IMR-90 (cell line): ENCODE data around the gene DNPH1. TPM values are rescaled to one million over a fixed set of nuclear protein-coding genes. Genes with fewer than 3 reads are reported as not detected.

Experiments
- ATAC-seq: fragments of 200-7000 bp; cut with Tn5 transposase; 2 replicates; pipeline ENCODE4 v1.9.1; 2020; ENCODE audit warnings: low read depth, mild to moderate bottlenecking, moderate library complexity
- BruUV-seq: library from RNA; stranded (reverse); fragments of 400-500 nt; replicated peaks from 2 replicates; lab custom pipeline; 2021; lab: Mats Ljungman, UMichigan
- CTCF ChIA-PET: fragments of 300-600 bp; formaldehyde crosslinking; extraction: SDS; loops from one replicate; lab custom pipeline; 2021; ENCODE audit warnings: antibody characterized with exemption; lab: Yijun Ruan, JAX
- POLR2A ChIA-PET: fragments of 300-600 bp; sonication (Branson Sonifier 250); formaldehyde crosslinking; loops from one replicate; lab custom pipeline; 2022; ENCODE audit warnings: antibody characterized with exemption; ENCODE audit not compliant: unreplicated experiment; lab: Charles Lee
- DNase-seq: peaks from one replicate; pipeline ENCODE4 v3.0.0; 2013
- H2AFZ ChIP-seq: replicated peaks from 2 replicates; pipeline ENCODE3; 2013; ENCODE audit warnings: low read length, mild to moderate bottlenecking; ENCODE audit not compliant: poor library complexity
- H2AK5ac ChIP-seq: 2 replicates; pipeline ENCODE4 v1.6.1; 2013; ENCODE audit warnings: low read depth, low read length, inconsistent platforms
- H2AK9ac ChIP-seq: replicated peaks from 2 replicates; pipeline ENCODE3; 2013; ENCODE audit warnings: mild to moderate bottlenecking, low read depth, low read length, moderate library complexity; ENCODE audit not compliant: poor library complexity
- H2BK120ac ChIP-seq: 2 replicates; pipeline ENCODE4 v1.6.1; 2013; ENCODE audit warnings: low read depth, low read length, inconsistent platforms
- H2BK15ac ChIP-seq: 3 replicates; pipeline ENCODE4 v1.6.1; 2013; ENCODE audit warnings: low read depth, low read length, inconsistent platforms
- H2BK20ac ChIP-seq: 2 replicates; pipeline ENCODE4 v1.6.1; 2013; ENCODE audit warnings: low read depth, mild to moderate bottlenecking, inconsistent platforms, low read length, moderate library complexity
- H2BK5ac ChIP-seq: 2 replicates; pipeline ENCODE4 v1.6.1; 2013; ENCODE audit warnings: mild to moderate bottlenecking, low read depth, low read length, inconsistent platforms; ENCODE audit not compliant: poor library complexity, severe bottlenecking
- H3K14ac ChIP-seq: replicated peaks from 2 replicates; pipeline ENCODE4 v1.6.1; 2013; ENCODE audit warnings: low read depth, low read length, inconsistent platforms
- H3K18ac ChIP-seq: 2 replicates; pipeline ENCODE4 v1.6.1; 2013; ENCODE audit warnings: low read depth, low read length, control low read depth
- H3K23ac ChIP-seq: 2 replicates; pipeline ENCODE4 v1.6.1; 2013; ENCODE audit warnings: low read depth, low read length, inconsistent platforms
- H3K27ac ChIP-seq: 2 replicates; pipeline ENCODE4 v1.5.1; 2013; ENCODE audit warnings: mild to moderate bottlenecking, control low read depth, low read length; ENCODE audit not compliant: insufficient read depth
- H3K27me3 ChIP-seq: 2 replicates; pipeline ENCODE4 v1.6.1; 2013; ENCODE audit warnings: low read length; ENCODE audit not compliant: control insufficient read depth, insufficient read depth
- H3K36me3 ChIP-seq: 2 replicates; pipeline ENCODE4 v1.6.1; 2013; ENCODE audit warnings: low read length, mixed read lengths; ENCODE audit not compliant: control insufficient read depth, insufficient read depth
- H3K4ac ChIP-seq: 2 replicates; pipeline ENCODE4 v1.6.1; 2013; ENCODE audit warnings: low read depth, low read length, inconsistent platforms
- H3K4me1 ChIP-seq: 2 replicates; pipeline ENCODE4 v1.6.1; 2013; ENCODE audit warnings: low read length, mixed read lengths; ENCODE audit not compliant: control insufficient read depth, insufficient read depth
- H3K4me2 ChIP-seq: 2 replicates; pipeline ENCODE4 v1.6.1; 2013; ENCODE audit warnings: low read depth, mild to moderate bottlenecking, control low read depth, low read length, moderate library complexity
- H3K4me3 ChIP-seq: 2 replicates; pipeline ENCODE4 v1.5.1; 2013; ENCODE audit warnings: low read depth, mild to moderate bottlenecking, control low read depth, low read length, moderate library complexity; ENCODE audit not compliant: insufficient read depth
- H3K56ac ChIP-seq: 2 replicates; pipeline ENCODE4 v1.6.1; 2013; ENCODE audit warnings: low read length, inconsistent platforms; ENCODE audit not compliant: insufficient read depth; ENCODE audit errors: extremely low read depth
- H3K79me1 ChIP-seq, 2 experiments: 2 replicates each; pipeline ENCODE4 v1.6.1; 2013; ENCODE audit warnings: low read length in 2 of 2, inconsistent platforms in 1 of 2, low read depth in 1 of 2
- H3K9ac ChIP-seq: 2 replicates; pipeline ENCODE4 v1.6.1; 2013; ENCODE audit warnings: low read depth, low read length, control low read depth
- H3K9me1 ChIP-seq: 2 replicates; pipeline ENCODE4 v1.6.1; 2013; ENCODE audit warnings: low read length, inconsistent platforms; ENCODE audit not compliant: insufficient read depth
- H3K9me3 ChIP-seq: 2 replicates; pipeline ENCODE4 v1.6.1; 2013; ENCODE audit warnings: low read length; ENCODE audit not compliant: control insufficient read depth, insufficient read depth
- H4K20me1 ChIP-seq: 2 replicates; pipeline ENCODE4 v1.6.1; 2013; ENCODE audit warnings: low read length, inconsistent platforms; ENCODE audit not compliant: insufficient read depth
- H4K5ac ChIP-seq: 2 replicates; pipeline ENCODE4 v1.6.1; 2013; ENCODE audit warnings: mild to moderate bottlenecking, low read depth, low read length, control low read depth
- H4K8ac ChIP-seq, 2 experiments: 2 replicates each; pipeline ENCODE4 v1.6.1; 2013; ENCODE audit warnings: low read depth in 2 of 2, low read length in 2 of 2, control low read depth in 1 of 2, inconsistent platforms in 1 of 2
- H4K91ac ChIP-seq: 2 replicates; pipeline ENCODE4 v1.6.1; 2013; ENCODE audit warnings: low read depth, low read length, inconsistent platforms; ENCODE audit not compliant: insufficient read depth
- BHLHE40 ChIP-seq: fragments of 150-350 bp; IDR thresholded peaks from 2 replicates; pipeline ENCODE4 v1.6.1; 2016; ENCODE audit warnings: mild to moderate bottlenecking, low read depth, low read length
- CEBPB ChIP-seq: IDR thresholded peaks from 2 replicates; pipeline ENCODE4 v1.6.1; 2012; ENCODE audit warnings: low read depth, low read length, improper control_type of control experiment
- FOS ChIP-seq: fragments of 150-350 bp; IDR thresholded peaks from 2 replicates; pipeline ENCODE4 v1.6.1; 2016; ENCODE audit warnings: low read depth, low read length
- MAFK ChIP-seq: IDR thresholded peaks from 2 replicates; pipeline ENCODE4 v1.6.1; 2012; ENCODE audit warnings: low read depth, low read length, improper control_type of control experiment
- MAZ ChIP-seq: IDR thresholded peaks from 2 replicates; pipeline ENCODE4 v1.6.1; 2012; ENCODE audit warnings: low read depth, mild to moderate bottlenecking, low read length, improper control_type of control experiment, moderate library complexity, borderline replicate concordance
- RAD21 ChIP-seq: IDR thresholded peaks from 2 replicates; pipeline ENCODE4 v1.6.1; 2012; ENCODE audit warnings: low read length, improper control_type of control experiment
- RFX5 ChIP-seq: IDR thresholded peaks from 2 replicates; pipeline ENCODE4 v1.8.0; 2012; ENCODE audit warnings: low read depth, mild to moderate bottlenecking, low read length, moderate library complexity
- SMC3 ChIP-seq: fragments of 150-350 bp; IDR thresholded peaks from 2 replicates; pipeline ENCODE4 v1.6.1; 2016; ENCODE audit warnings: low read depth, mild to moderate bottlenecking, antibody characterized with exemption, low read length, moderate library complexity
- WGBS, 2 experiments: methylation state at CpG; one replicate each; pipeline versions ENCODE4 v1.1.5 to v1.1.7; 2013; ENCODE audit warnings: missing lambda C conversion rate in 2 of 2; ENCODE audit not compliant: insufficient read length in 1 of 2; ENCODE audit errors: extremely low coverage in 2 of 2; 5-methylcytosine and 5-hydroxymethylcytosine counted together
- dilution Hi-C: fragments of 300-500 bp; cut with HindIII; formaldehyde crosslinking; loops from one replicate; pipeline ENCODE4 v1.14.3; 2018; ENCODE audit warnings: low sequenced_read_pairs; ENCODE audit not compliant: unreplicated experiment
- in situ Hi-C: fragments of 300-500 bp; cut with MboI; formaldehyde crosslinking; loops from 3 replicates; pipeline ENCODE4 v1.14.3; 2019; ENCODE audit warnings: low sequenced_read_pairs, inconsistent platforms, mixed read lengths
- intact Hi-C: fragments of 100-400 bp; cut with micrococcal nuclease; formaldehyde crosslinking; loops from 2 replicates; pipeline ENCODE4 v1.10.0; 2022
- polyA plus RNA-seq, 3 experiments: library from polyadenylated mRNA; depleted of rRNA; stranded (reverse); fragments of >200 nt; gene quantifications; 2 replicates each; pipeline ENCODE4 v1.2.3, GENCODE V29; 2012; ENCODE audit warnings: low replicate concordance in 1 of 3
- total RNA-seq: library from RNA; depleted of rRNA; stranded (reverse); fragments of >200 nt; gene quantifications from 2 replicates; pipeline ENCODE4 v1.2.3, GENCODE V29; 2012
- TF ChIP-seq, protein P1 (sequence below): conservative IDR thresholded peaks from 2 replicates; pipeline ENCODE4 v1.5.1; 2012; ENCODE audit warnings: mild to moderate bottlenecking, low read depth, low read length, improper control_type of control experiment
- TF ChIP-seq, protein P2 (sequence below): fragments of 150-350 bp; IDR thresholded peaks from 2 replicates; pipeline ENCODE4 v1.6.1; 2017; ENCODE audit warnings: mild to moderate bottlenecking, antibody characterized with exemption, low read length, low read depth
- TF ChIP-seq, protein P3 (sequence below): fragments of 150-350 bp; IDR thresholded peaks from 2 replicates; pipeline ENCODE4 v1.6.1; 2016; ENCODE audit warnings: low read depth, mild to moderate bottlenecking, low read length, moderate library complexity, borderline replicate concordance

Gene DNPH1
- total and polyA plus RNA-seq, 2 of the 4 experiments (the other 2 are of a cell fraction), result 19.0 to 47.8 TPM

DNA sequence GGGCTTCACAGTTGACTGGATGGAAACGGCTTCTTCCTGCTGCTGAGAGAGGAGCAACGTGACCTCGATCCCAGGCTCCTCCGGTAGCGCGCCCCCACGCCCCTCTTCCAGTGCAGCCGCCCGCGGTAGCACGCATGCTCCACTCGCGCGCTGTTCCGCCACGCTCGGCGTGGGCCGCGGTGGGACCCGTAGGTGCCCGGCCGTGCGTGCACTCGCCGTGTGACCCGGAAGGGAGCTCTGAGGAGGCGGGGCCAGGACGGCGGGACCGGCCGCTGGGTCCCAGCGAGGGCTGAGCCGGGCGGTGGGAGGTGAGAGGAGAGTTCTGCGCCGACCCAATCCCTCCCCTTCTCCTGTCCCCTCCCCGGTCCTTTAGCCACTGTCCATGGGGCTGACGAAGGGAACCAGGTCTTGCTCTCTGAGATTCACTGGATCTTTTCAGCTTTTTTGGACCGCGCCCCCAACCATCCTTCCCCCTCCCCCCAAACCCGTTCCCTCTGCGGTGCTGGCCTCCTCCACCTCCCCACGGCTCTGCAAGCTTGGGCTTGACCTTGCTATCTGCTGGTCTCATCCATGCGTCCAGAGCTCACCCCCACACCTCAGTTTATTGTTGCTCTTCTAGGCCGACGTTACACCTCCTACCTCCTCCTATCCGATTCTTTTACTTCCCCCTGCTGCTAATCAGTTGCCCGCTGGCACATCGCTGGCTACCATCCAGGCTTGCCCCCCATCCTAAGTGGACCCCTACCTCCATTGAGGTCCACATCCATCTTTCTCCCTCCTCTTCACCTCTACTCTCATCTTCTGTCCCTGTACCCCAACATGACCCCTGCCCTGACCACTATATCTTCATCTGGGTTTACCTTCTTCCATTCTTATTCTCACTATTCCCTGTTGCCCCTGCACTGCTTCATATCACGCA lies 47.1 kb downstream of the DNPH1 start, which contains the start of gene CUL9 (continued):
- TF ChIP-seq, protein P1, sequence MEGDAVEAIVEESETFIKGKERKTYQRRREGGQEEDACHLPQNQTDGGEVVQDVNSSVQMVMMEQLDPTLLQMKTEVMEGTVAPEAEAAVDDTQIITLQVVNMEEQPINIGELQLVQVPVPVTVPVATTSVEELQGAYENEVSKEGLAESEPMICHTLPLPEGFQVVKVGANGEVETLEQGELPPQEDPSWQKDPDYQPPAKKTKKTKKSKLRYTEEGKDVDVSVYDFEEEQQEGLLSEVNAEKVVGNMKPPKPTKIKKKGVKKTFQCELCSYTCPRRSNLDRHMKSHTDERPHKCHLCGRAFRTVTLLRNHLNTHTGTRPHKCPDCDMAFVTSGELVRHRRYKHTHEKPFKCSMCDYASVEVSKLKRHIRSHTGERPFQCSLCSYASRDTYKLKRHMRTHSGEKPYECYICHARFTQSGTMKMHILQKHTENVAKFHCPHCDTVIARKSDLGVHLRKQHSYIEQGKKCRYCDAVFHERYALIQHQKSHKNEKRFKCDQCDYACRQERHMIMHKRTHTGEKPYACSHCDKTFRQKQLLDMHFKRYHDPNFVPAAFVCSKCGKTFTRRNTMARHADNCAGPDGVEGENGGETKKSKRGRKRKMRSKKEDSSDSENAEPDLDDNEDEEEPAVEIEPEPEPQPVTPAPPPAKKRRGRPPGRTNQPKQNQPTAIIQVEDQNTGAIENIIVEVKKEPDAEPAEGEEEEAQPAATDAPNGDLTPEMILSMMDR, result no peak

DNA sequence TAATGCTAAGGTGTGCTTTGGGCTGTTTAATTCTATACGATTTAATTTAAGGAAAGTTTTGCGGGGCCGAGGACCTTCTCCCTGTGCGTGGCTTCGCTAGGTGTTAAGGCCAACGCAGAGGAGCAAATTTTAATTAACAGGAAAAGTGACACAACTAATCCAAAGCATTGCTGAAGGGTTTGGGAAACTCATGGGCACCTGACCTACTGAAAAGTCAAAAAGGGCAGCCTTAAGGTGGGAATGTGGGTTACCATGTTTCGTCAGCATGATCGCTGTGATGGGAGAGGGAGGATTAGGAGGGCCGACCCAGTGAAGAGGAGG lies 47.7 kb downstream of the DNPH1 start:
- H2AK9ac ChIP-seq, result peak overlapping the region; percentile 42
- H4K5ac ChIP-seq, result peak overlapping the region; percentile 98
- peak overlapping the region; percentile 89 for H3K14ac ChIP-seq
- H4K20me1 ChIP-seq, result peaks cover 1% of the 10 kb centered on the region; the same call in 1 of the 2 replicates
- peak overlapping the region; percentile 79 for H3K27ac ChIP-seq
- DNase-seq, result no peak
- intact Hi-C loops (no loop called here), in situ Hi-C loops (no loop called here), dilution Hi-C loops (no loop called here)
- no TSS peak for BruUV-seq
- H2BK5ac ChIP-seq, result peak overlapping the region; percentile 78
- H3K9me3 ChIP-seq, result no peaks in the 10 kb centered on the region
- no peak overlapping the region for H2BK15ac ChIP-seq
- H3K4ac ChIP-seq, result peak overlapping the region; percentile 91
- 100% methylated on average over 2 of the region's 9 CpGs; no CpG with 5 or more reads in 1 of the 2 experiments for WGBS, 2 experiments
- ChIA-PET CTCF (interaction anchor here (0.8 kb wide), 1 partner anchor 10 kb away, joined by 6 read pairs; no protein-coding TSS in a partner anchor), POLR2A (interaction anchor here (1.2 kb wide), 1 partner anchor 10 kb away, joined by 6 read pairs; no protein-coding TSS in a partner anchor)
- peak overlapping the region; percentile 98 for H3K4me2 ChIP-seq
- H3K4me1 ChIP-seq, result peaks cover 2% of the 10 kb centered on the region
- peak overlapping the region; percentile 88 to 97 for H4K8ac ChIP-seq
- H4K91ac ChIP-seq, result peak overlapping the region; percentile 57; the same call in 1 of the 2 replicates
- H2BK20ac ChIP-seq, result no peak overlapping the region
- peak overlapping the region; percentile 88 for H3K9ac ChIP-seq
- H2BK120ac ChIP-seq, result peak overlapping the region; percentile 32; the same call in 1 of the 2 replicates
- H3K56ac ChIP-seq, result 0 out of 2 replicates have a peak overlapping the region, but pooled peaks have one; percentile 22
- H3K23ac ChIP-seq, result peak overlapping the region; percentile 89
- ATAC-seq, result no peak
- H2AK5ac ChIP-seq, result peak overlapping the region; percentile 89
- H3K4me3 ChIP-seq, result peak overlapping the region; percentile 90
- no peaks in the 10 kb centered on the region; the same call in 1 of the 2 replicates for H3K9me1 ChIP-seq
- H2AFZ ChIP-seq, result peak overlapping the region; percentile 90
- H3K27me3 ChIP-seq, result no peaks in the 10 kb centered on the region
- peaks cover 45% of the 10 kb centered on the region for H3K36me3 ChIP-seq
- peak overlapping the region; percentile 54; the same call in 1 of the 2 replicates for H3K18ac ChIP-seq
- peaks cover 12 to 53% of the 10 kb centered on the region in 2 experiments for H3K79me1 ChIP-seq
- TF ChIP-seq, protein P2, sequence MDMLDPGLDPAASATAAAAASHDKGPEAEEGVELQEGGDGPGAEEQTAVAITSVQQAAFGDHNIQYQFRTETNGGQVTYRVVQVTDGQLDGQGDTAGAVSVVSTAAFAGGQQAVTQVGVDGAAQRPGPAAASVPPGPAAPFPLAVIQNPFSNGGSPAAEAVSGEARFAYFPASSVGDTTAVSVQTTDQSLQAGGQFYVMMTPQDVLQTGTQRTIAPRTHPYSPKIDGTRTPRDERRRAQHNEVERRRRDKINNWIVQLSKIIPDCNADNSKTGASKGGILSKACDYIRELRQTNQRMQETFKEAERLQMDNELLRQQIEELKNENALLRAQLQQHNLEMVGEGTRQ, result no peak
- TF ChIP-seq CEBPB (no peak), MAFK (no peak), BHLHE40 (no peak), SMC3 (no peak), RAD21 (no peak), FOS (no peak), MAZ (no peak), RFX5 (no peak)
- TF ChIP-seq, protein P3, sequence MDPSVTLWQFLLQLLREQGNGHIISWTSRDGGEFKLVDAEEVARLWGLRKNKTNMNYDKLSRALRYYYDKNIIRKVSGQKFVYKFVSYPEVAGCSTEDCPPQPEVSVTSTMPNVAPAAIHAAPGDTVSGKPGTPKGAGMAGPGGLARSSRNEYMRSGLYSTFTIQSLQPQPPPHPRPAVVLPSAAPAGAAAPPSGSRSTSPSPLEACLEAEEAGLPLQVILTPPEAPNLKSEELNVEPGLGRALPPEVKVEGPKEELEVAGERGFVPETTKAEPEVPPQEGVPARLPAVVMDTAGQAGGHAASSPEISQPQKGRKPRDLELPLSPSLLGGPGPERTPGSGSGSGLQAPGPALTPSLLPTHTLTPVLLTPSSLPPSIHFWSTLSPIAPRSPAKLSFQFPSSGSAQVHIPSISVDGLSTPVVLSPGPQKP, result no peak
